DND-41 (cell line): ENCODE measurements around the gene HYDIN.

Experiments used
- EZH2 ChIP-seq: IDR thresholded peaks from 3 replicates; pipeline ENCODE4 v1.6.1; 2012; ENCODE audit warnings: borderline replicate concordance, low read depth, mild to moderate bottlenecking, moderate library complexity, low read length, inconsistent platforms; ENCODE audit not compliant: severe bottlenecking
- TF ChIP-seq, protein P1 (sequence below): IDR thresholded peaks from 2 replicates; pipeline ENCODE4 v1.5.1; 2012; ENCODE audit warnings: borderline replicate concordance, low read length, moderate library complexity, mild to moderate bottlenecking; ENCODE audit not compliant: poor library complexity, severe bottlenecking; ENCODE audit errors: extremely low read depth

DNA sequence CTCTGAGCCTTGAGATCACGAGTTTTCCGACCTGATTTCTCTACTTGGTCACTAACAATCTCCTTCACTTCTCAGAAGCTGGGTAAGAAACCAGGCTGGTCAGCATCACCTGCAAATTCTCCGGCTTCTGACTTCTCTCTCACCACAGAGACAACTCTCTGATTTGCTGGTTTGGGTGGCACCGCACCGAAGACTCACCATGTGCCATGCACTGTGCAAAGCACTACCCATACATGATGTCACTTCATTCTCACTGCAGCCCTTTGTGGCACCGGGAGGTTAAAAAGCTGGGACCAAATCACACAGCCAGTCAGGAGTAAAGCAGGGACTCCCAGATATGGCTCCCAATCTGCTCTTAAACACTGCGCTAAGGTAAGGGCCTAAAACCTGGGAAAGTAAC lies 430.2 kb downstream of the HYDIN start:
- TF ChIP-seq, protein P1, sequence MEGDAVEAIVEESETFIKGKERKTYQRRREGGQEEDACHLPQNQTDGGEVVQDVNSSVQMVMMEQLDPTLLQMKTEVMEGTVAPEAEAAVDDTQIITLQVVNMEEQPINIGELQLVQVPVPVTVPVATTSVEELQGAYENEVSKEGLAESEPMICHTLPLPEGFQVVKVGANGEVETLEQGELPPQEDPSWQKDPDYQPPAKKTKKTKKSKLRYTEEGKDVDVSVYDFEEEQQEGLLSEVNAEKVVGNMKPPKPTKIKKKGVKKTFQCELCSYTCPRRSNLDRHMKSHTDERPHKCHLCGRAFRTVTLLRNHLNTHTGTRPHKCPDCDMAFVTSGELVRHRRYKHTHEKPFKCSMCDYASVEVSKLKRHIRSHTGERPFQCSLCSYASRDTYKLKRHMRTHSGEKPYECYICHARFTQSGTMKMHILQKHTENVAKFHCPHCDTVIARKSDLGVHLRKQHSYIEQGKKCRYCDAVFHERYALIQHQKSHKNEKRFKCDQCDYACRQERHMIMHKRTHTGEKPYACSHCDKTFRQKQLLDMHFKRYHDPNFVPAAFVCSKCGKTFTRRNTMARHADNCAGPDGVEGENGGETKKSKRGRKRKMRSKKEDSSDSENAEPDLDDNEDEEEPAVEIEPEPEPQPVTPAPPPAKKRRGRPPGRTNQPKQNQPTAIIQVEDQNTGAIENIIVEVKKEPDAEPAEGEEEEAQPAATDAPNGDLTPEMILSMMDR: no peak
- TF ChIP-seq EZH2: no peak
